Stimulated activated CD8-positive, alpha-beta memory T cell treated with anti-CD3 and anti-CD28 coated beads, Interleukin-4, amount 100 ng/mL, for 4 hours (primary cell): ENCODE measurements around the gene PCBP3.
"Not testable (repeated sequence)": the region's sequence is repeated elsewhere in the genome, so short reads cannot be mapped to it uniquely, and the experiment has no call there.

Experiments used
- DNase-seq, 2 donors: peaks; one replicate each; pipeline ENCODE4 v3.0.0-alpha.2; 2020; ENCODE audit warnings: low read depth in 2 of 2, low spot score in 1 of 2

Gene PCBP3

DNA sequence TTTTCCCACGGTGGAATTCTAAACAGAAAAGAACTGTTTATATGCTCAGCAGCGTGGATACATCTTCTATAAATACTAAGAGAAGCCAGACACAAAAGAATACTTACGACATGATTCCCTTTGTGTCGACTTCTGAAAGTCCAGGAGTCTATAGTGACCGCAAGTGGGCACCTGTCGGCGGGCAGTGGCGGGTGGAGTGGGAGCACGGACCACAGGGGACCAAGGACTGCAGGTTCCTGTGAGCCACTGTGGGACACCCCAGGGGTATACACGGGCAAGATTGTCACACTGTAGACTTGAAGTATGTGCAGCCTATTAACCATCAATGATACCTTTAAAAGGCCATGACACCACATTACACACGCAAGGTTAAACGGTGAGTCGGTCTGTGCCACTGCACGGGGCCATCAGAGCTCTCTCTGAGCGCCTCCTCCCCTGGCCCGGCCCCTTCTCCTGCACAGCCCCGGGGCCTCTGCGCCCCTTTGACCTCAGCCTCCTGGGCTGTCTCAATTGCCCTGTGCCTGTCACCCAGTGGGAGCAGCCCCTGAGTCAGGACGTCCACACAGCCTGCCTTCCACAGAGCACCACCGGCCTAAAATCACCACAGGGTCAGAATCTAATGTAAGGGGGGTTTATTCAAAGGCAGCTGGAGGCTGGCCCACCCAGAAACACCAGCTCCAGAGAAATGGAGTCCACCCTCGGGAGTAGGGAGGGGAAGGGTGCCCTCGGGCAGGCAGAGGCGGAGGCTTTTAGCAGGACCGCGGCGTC is 248.0 kb downstream of the PCBP3 start:
- no peak for DNase-seq

GRCh38 chr21:45892156-45892915 is 248.8 kb downstream of the PCBP3 start:
- no peak for DNase-seq

DNA sequence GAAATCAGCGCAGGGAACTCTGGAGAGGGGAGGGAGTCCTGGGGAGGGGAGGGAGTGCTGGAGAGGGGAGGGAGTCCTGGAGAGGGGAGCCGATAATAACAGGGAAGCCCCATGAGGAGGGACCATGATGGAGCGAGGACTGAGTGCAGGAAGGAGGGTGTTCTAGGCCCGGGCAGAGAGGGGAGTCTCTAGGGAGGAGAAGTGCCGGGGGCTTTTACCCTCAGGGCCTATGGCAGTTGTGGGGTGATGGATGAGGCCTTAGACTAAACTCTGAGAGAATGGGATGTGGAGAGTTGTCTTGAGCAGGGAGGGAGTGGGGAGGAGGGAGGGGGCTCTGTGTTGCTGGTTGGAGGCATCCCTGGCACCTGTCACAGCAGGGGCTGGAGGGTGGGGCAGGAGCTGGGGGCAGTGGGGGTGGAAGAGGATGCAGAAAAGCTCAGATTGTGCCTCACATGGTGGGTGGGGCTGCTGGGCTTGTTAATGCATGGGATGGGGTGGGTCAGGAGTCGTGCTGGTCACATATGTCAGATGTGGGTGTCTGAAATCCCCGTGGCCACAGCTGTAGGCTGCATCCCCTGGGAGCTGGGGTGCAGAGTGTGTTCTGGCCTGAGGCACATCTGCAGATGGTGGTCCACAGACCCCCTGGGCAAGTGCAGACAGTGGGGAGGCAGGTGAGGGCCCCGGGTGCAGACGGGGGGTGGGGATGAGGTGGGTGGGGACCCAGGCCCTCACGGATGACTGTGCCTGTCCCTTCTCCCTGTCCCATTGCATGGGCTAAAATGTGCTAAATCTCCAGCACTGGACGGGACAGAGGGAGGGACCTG is 249.6 kb downstream of the PCBP3 start:
- DNase-seq, result no peak

- DNase-seq, result no peak
Observed at GRCh38 chr21:45893740-45894449, 250.4 kb downstream of the PCBP3 start.

GRCh38 chr21:45894450-45894825 is 250.9 kb downstream of the PCBP3 start:
- no peak for DNase-seq

- no peak for DNase-seq
Observed at GRCh38 chr21:45894906-45895777, 251.6 kb downstream of the PCBP3 start.

GRCh38 chr21:45895778-45896370 is 252.3 kb downstream of the PCBP3 start:
- DNase-seq, result no peak

DNA sequence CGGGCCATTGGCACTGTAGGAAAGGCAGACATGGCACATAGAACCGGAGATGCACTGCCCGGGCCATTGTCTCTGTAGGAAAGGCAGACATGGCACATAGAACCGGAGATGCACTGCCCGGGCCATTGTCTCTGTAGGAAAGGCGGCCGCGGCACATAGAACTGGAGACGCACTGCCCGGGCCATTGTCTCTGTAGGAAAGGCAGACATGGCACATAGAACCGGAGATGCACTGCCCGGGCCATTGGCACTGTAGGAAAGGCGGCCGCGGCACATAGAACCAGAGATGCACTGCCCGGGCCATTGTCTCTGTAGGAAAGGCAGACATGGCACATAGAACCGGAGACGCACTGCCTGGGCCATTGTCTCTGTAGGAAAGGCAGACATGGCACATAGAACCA is 252.9 kb downstream of the PCBP3 start:
- not testable (repeated sequence) for DNase-seq

GRCh38 chr21:45897191-45898027 is 253.9 kb downstream of the PCBP3 start:
- no peak for DNase-seq

DNA sequence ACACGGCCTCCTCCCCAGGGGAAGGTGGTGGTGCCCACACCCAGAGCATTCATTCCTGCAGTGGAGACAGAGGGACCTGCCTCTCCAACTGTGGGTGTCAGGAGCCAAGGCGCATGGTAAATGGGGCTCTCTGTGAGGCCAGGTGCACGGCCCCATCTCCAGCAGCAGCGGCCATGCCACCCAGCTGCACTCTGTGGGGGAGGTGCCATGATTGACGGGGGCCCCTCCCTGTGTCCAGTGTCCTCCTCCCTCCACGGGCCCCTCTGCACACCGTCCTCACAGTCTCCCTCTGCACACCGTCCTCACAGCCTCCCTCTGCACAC is 254.5 kb downstream of the PCBP3 start:
- no peak for DNase-seq

GRCh38 chr21:45898781-45899180 is 255.3 kb downstream of the PCBP3 start:
- DNase-seq, result no peak

- no peak for DNase-seq
Observed at GRCh38 chr21:45899317-45900033, 255.9 kb downstream of the PCBP3 start.

DNA sequence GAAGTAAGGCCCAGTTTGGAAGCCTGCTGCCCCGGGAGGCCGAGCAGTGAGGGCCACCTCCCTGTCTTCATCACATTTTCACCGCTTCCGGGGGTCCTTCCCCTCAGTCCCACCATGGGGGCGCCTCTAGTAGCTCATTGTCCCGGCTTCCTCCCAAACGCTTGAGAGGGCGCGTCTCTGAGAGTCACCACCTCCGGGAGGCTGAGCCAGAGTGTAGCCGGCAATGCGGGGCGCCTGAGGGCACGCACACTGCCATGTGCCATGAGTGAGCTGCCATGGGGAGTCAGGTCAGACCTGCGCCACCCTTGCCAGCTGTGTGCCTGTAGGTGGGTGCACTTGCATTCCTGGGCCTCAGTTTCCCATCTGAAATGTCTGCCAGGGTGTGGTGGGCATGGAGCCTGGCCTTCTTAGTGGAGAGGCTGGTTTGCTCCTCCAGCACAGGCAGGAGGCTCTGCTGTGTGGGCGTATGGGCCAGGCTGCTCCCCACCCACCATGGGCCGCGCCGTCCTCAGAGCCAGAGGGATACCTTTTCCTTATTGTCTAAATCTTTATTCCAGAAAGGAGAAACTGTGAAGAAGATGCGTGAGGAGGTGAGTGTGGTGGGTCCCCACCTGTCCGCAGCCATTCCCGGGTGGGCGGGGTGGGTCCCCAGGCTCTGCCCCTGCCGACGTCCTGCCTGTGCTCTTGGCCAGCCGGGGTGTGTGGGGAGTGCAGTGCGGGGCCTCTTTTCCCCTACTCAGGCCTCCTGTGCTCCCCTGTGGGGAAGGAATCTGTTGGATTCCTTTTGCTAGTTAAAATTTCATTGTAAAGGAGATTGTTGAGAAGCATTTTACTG is 256.7 kb downstream of the PCBP3 start:
- DNase-seq, result no peak

DNA sequence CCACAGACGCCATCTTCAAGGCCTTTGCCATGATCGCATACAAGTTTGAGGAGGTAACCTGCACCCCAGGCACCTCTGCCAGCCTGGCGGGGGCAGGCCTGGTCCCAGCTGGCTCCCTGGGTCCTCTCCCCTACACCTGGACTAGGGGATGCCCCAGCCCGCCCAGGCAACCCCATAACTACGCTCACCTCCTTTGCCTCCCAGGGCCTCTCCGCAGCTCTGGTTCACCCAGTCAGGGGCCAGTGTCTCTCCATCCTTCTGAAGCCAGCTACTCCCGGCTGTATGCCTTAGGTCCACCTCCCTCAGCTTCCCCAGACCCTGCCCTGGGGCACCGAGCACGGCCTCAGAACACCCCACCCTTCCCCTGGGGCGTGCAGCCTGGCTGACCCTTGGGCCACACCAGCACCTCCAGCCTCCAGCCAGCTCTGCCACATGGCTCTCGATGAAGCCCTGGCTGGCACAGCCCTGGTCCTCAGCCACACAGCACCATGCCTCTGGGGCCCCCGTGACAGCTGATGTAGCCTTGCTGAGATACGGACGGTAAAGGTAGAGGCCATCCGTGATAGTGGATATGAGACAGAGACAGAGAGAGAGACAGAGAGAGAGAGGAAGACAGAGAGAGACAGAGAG is 257.7 kb downstream of the PCBP3 start:
- no peak for DNase-seq

DNA sequence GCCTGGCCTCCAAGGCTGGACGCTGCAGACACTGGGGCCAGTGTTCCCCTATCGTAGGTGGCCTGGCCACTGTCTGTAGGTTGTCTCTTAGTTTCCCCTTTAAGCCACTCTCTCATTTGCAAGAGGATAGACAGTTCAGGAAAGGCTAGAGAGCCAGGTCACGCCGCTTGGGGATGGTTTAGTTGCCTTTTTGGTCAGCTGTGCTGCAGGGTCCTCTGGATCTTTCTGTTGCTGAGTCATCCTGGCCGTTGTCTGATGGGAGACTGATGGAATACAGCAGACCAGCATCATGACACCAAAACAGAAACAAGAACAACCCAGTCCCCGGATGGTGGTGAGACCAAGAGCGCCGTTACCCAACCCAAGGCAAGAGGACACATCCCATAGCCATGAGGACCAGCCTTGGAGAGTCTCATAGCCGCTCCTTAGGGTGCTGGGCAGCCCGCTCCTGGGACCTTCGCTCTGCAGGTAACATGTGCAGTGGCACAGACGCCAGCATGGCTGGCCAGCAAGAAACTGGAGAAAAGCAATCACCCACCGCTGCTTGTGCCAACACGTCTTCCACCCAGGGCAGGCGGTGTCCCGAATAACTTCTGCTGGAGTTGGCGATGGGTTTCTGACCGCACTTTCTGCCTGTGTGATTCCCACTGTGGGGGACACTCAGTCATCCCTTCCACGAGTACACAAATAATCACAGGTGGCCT is 258.9 kb downstream of the PCBP3 start:
- DNase-seq, result no peak

GRCh38 chr21:45905196-45905595 is 261.7 kb downstream of the PCBP3 start:
- no peak for DNase-seq
